NAMALWA (cell line): ENCODE data around the gene GNG12.

Source experiments
- DNase-seq: peaks from one replicate; pipeline ENCODE4 v3.0.0-alpha.2; 2015; ENCODE audit warnings: low spot score

The GNG12 gene

GRCh38 chr1:67785847-67786753, 47.2 kb downstream of the GNG12 start:
- no peak for DNase-seq

- no peak for DNase-seq
Observed at GRCh38 chr1:67784545-67785186, 48.6 kb downstream of the GNG12 start.

GRCh38 chr1:67780637-67781036, 52.6 kb downstream of the GNG12 start:
- no peak for DNase-seq

DNA sequence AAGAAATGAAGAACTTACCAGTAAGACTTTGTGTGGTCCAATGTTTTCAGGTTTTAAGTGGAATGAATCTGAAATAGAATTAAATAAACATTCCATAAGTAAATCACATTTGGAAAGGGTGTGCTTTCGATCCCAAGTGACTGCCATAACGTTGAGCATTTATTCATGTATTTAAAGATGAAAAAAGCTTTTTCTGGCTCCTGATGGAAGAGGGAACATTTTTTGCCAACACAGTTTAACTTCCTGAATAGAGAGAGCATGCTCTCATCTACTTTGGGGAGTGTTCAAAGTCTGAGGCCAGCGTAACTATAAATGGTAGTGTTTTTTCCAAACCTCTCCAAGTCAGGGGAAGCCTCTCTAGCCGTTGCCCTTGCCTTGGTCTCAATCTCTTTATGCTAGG, 55.8 kb downstream of the GNG12 start:
- no peak for DNase-seq

DNA sequence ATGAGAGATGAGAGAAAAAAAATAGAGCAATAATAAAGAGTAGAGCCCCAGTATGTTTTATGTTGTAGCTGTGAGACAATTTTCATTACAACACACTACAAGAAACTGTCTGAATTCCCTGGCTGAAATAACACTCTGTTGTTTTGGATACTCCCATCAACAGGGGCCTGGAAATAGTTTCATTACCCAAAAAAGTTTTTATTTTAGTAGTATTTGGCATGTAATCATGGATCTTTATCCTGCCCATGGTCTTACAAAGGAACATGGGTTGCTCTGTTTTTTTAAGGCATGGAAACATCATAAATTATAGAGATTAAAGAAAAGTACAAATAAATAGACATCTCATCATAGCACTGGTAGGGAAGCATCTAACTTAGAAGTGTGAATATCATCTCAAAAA, 56.3 kb downstream of the GNG12 start:
- DNase-seq, result no peak

DNA sequence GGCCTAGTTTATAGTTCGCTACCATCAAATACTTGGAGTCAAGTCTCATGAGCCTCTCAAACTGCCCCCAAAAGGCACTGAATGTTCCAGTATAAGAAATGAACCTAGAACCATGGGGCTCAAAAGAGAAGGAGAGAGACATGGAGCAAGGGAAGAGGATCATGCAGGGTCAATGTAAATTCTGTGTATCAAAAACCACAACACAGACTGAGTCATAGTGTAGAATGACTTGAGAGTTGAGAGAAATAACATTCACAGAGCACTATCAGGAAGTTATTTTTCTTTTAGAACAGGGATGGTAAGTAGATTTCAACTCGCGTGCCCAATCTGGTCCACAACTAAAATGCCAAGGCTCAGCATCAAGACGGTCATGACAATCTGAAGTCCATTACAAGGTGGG, 59.8 kb downstream of the GNG12 start:
- DNase-seq, result no peak

DNA sequence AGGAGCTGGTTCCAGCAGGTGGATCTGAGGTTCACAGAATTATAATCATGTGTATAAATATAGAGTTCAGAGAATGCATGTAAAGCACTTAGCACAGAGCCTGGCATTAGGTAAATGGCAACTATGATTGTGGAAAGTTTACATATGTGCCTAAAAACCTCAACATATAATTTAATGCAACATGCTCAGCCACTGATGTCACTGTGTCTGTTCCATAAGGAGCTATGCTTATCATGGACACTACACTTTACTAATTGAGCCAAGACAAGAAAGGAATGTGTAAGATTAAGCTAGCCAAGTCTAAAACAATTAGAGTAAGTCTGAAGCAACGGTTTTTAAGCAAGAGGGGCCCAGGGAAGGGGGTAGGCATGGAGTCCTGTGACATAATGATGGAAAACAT, 61.5 kb downstream of the GNG12 start:
- DNase-seq, result no peak

DNA sequence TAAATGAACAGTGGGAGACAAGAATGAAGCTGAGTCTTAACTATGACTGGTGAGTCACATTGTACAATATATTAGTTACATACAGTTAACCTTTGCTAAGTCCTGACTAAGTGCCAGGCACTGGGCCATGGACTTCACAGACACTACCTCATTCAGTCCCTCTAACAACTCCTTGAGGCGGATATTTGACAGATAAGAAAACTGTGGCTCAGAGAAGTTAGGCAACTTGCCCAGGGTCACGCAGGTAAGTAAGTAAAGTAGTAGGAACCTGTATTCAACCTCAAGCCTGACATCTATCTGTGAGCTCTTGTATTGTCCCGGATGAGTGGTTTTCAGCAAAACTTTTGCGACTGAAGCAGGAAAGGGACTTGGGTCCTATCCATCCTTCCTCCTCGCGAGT, 62.1 kb downstream of the GNG12 start:
- DNase-seq, result peak; percentile 8

GRCh38 chr1:67769633-67770256, 63.5 kb downstream of the GNG12 start:
- no peak for DNase-seq

DNA sequence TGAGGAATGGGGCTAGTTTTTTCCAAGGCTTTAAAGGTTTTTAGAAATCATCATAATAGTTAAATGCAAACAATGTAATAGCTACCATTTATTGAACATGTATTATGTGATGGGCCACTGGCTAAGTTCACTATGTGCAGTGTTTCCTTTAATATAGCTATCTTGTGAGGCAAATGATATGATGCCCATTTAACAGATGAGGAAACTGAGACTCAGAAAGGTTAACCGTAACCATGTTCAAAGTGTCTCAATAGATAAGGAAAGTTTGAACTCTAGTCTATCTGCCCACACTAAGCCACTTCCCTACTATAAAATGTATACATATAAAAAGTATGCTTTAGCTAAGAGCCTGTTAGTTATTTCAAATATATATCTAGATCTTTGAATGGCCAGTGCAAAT, 64.8 kb downstream of the GNG12 start:
- DNase-seq, result no peak

DNA sequence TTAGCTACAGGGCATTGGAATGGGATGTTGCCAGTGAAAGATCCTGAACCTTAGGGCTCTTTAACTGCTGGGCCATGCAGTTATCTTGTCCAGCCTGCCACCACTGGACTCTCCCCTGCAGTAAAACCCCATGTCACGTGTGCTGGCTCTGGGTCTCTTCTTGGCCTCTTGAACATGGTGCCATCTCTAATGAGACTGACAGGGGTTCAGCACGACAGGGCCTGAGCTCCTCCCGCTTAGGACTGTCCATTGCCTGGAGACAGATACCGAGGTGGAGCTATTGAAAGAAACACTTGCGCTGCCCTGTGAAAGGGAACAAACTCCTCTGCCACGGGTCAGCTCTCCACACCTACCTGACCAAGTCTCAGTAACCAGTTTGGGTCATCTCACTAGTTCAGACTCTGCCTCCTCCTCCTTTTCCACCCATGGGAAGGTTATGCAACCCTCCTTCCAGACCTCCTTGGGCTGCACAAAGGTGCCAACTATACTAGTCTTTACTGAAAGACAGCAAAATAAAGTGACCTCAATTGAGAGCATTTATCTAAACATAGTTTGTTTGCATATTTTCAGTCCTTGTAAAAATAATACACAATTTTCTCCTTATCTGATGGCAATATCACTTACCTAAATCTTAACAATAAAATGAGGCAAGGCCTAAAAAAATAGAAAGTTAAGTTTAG, 66.0 kb downstream of the GNG12 start:
- no peak for DNase-seq

- DNase-seq, result peak; percentile 67
Observed at GRCh38 chr1:67766141-67766978, 66.9 kb downstream of the GNG12 start.

GRCh38 chr1:67764633-67765032, 68.6 kb downstream of the GNG12 start:
- no peak for DNase-seq

GRCh38 chr1:67761730-67762129, 71.5 kb downstream of the GNG12 start:
- DNase-seq, result no peak

DNA sequence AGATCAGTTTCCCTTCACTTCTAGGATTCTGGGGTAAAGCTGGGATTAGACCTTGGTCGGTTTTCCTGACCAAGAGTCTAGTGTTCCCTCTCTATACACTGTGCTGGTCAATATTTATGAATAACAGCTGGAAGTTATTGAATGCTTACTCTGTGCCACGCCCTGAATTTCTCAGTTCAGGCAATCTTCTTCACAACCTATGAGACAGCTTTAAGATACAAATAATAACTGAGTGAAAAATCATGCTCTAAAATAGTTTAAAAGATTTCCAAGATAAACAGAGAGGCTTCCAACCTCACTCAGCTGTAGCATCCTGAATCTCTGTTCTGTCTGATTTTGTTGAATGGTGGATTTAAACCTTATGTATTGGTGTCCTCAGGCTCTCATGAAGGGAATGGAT, 72.2 kb downstream of the GNG12 start:
- no peak for DNase-seq

DNA sequence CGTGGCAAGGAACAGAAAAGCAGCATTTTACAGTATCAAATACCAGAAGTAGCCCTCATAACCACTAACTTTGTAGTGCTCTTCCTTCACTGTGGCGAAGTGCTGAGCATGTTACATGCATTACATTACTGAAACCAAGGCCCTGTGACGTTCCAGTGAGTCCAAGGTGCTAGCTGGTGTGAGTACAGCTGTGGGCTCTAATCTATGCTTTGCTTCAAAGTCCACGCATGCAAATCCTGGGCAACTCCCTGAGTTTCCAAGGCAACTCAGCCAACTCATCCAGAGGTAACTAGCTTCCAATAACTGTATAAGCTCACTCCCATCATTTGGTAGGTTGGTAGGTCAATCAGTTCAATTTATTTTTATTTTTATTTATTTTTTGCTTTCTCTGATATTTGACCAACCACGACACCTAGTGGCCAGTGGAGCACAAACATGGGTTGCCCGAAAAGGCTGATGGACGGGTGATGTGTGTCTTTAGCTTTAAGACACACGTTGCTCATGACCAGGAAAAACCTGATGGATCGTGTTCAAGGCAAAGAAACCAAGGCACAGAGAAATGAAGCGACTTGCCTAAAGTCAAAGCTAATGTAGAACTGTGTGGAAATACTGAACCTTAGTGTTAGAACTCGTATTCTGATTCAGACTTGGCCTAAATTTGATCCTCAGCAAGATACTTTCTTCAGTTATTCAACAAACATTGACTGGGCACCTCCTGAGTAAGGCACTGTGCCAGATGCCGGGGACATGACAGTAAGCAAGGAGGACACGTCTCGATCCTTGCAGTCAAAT, 73.0 kb downstream of the GNG12 start:
- peak; percentile 88 for DNase-seq

DNA sequence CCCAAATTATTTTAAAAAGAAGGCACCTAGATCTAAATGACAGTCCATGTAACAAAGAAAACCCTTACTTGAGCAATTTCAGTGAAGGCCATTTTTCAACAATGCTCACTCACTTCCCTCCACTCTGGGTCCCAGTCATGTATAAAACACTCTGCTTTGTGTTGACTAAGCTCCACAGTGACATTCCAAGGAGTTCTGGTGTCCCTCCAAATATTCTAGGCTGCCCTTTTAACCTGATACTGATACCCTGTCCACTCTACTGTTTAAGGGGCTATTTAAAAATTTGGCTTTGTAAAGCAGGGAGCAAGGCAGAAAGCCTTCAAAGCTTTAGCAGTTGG, 73.6 kb downstream of the GNG12 start:
- DNase-seq, result no peak

DNA sequence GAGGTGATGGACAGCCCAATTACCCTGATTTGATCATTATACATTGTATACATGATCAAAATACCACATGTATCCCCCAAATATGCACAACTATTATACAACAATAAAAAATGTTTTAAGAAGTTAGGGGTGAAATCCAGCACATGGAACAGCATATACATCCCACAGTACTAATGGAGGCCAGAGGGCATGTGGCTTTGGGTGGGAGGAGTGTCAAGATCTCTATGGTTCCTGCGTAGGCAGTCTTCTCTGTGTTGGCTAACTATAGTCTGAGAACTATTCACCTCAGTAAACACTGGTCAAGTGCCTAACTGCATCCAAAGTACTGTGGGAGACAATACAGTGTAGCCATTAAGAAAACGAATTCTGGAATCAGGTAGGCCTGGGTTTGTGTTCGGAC, 74.2 kb downstream of the GNG12 start:
- DNase-seq, result no peak

DNA sequence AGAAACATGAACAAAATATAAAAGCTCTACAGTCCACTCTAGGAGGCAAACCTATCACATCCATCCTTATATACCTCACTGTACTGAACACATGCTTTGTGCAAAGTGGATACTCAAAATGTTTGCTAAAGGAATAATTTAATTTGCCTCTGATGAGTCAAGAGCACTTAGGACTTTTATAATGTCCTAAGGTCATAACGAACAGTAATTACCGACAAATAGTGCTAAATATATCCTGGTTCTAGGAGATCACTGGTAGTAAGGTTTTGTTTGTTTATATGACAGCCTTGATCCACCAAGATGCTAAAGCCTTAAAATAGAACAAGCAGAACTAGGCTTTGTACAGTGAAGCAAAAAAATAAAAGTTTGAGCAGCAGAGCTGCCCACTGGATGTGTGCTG, 77.6 kb downstream of the GNG12 start:
- DNase-seq, result no peak

DNA sequence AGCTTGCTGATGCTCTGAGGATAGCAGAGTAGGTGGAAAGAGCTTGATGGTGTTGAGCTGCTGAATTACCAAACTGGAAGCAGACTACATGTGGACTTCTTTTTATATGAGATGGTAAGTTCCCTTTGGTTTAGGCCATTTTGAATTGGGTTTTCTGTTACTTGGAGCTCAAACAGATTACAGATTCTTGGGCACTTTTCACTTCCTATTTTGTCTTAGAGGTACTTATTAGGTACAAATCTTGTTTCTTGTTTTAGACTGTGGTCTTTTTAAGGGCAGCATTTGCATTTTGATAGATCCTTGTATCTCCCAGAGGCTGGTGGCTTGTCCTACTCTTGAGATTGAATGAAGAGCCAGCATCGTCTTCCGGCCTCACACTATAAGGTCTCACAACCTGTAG, 78.1 kb downstream of the GNG12 start:
- DNase-seq, result no peak

GRCh38 chr1:67754526-67754920, 78.7 kb downstream of the GNG12 start:
- no peak for DNase-seq
